ENCODE data around the gene ASPHD2. TPM values are rescaled to one million over a fixed set of nuclear protein-coding genes. Genes with fewer than 3 reads are reported as not detected.
"Not testable (repeated sequence)": the region's sequence is repeated elsewhere in the genome, so short reads cannot be mapped to it uniquely, and the experiment has no call there.

Gene ASPHD2
- total RNA-seq, 4 donors from 2014 or later = 0.20 to 2.2 (median 1.2) TPM

GRCh38 chr22:26433805-26434204, 4.7 kb downstream of the ASPHD2 start:
- 95% methylated on average over 25 of the region's 25 CpGs; no CpG with 5 or more reads in 1 of the 2 donors for WGBS, 2 donors (ENCODE audit: low coverage in 1 of 2)
- Histone ChIP-seq H3K27me3 (no peaks in the 10 kb centered on the region), H3K36me3 (no peaks in the 10 kb centered on the region), H3K4me1 (peaks cover 0 to 29% (median 22%) of the 10 kb centered on the region in 4 donors), H3K27ac (no peak overlapping the region), H3K9me3 (no peaks in the 10 kb centered on the region), H3K4me3 (no peak overlapping the region)
- in situ Hi-C loops (cut with MboI; ENCODE audit: low pct_ligation_motif_present in 1 of 4, low pct_unique_long_range_greater_than_20kb in 1 of 4, low sequenced_read_pairs in 3 of 4) (no loop called here), intact Hi-C loops (cut with DNase I; ENCODE audit: low total_unique reads) (no loop called here)
- TF ChIP-seq EP300 (IDR thresholded peaks at IDR 0.05; ENCODE audit: low read depth) (no peak), POLR2AphosphoS5 (IDR thresholded peaks at IDR 0.05) (no peak), CTCF (IDR thresholded peaks at IDR 0.05) (no peak), POLR2A (IDR thresholded peaks at IDR 0.05) (no peak)
- no peak for DNase-seq

- H3K4me3 ChIP-seq = no peak overlapping the region
- H3K4me1 ChIP-seq = peaks cover 0 to 28% (median 18%) of the 10 kb centered on the region in 4 donors
- H3K27me3 ChIP-seq = no peaks in the 10 kb centered on the region
- peak overlapping the region in 3 of 4 donors; percentile 67 to 71 (median 70) for H3K27ac ChIP-seq
- intact Hi-C loops (cut with DNase I; ENCODE audit: low total_unique reads) = no loop called here
- TF ChIP-seq EP300 (IDR thresholded peaks at IDR 0.05; ENCODE audit: low read depth) = no peak
- no peak for TF ChIP-seq POLR2AphosphoS5 (IDR thresholded peaks at IDR 0.05)
- H3K9me3 ChIP-seq = no peaks in the 10 kb centered on the region
- in situ Hi-C loops (cut with MboI; ENCODE audit: low pct_ligation_motif_present in 1 of 4, low pct_unique_long_range_greater_than_20kb in 1 of 4, low sequenced_read_pairs in 3 of 4) = no loop called here
- DNase-seq = no peak
- WGBS, 2 donors (ENCODE audit: low coverage in 1 of 2) = 73 to 85% methylated on average over 10 to 11 of the region's 11 CpGs
- H3K36me3 ChIP-seq = no peaks in the 10 kb centered on the region
Measured at GRCh38 chr22:26435327-26436093, 6.5 kb downstream of the ASPHD2 start.

DNA sequence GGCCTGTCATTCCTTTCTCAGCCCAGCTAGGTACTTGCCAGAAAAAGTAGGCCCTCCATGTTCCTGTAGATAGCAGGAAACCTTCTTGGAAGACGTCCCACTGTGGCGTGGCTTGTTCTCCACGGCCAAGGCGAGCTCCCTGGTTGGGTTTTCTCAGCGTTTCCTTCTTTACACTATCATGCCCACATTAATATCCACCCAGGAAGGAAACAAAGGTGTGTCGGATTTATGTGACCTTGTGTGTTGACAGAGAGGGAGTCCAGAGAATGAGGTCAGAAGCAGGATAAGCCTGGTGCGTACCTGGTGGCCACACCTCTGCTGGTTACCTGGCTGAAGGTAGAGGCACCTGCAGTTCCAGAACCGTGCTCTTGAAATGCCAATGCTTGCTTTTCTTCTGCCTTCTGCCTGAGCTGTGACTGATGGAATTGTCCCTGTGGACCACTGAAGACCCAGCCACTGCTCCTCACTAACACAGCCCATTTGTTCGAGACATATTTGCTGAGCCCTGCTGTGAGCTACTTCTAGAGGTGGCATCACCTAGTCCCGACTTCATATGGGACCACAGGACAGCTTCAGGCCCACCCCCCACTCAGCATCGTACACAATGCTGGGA, 7.9 kb downstream of the ASPHD2 start:
- TF ChIP-seq EP300 (IDR thresholded peaks at IDR 0.05; ENCODE audit: low read depth) = no peak
- TF ChIP-seq CTCF (IDR thresholded peaks at IDR 0.05) = peak in 3 of 5 experiments; percentile 16 to 66 (median 51)
- peak; percentile 32 to 68 (median 67) for TF ChIP-seq POLR2AphosphoS5 (IDR thresholded peaks at IDR 0.05)
- TF ChIP-seq POLR2A (IDR thresholded peaks at IDR 0.05) = peak; percentile 40
- Histone ChIP-seq H3K27ac (peak overlapping the region; percentile 65 to 71 (median 68)), H3K27me3 (no peaks in the 10 kb centered on the region), H3K4me3 (no peak overlapping the region), H3K9me3 (no peaks in the 10 kb centered on the region), H3K36me3 (no peaks in the 10 kb centered on the region), H3K4me1 (peaks cover 0 to 26% (median 17%) of the 10 kb centered on the region in 4 donors)
- DNase-seq = peak; percentile 72
- intact Hi-C loops (cut with DNase I; ENCODE audit: low total_unique reads) = no loop called here
- in situ Hi-C loops (cut with MboI; ENCODE audit: low pct_ligation_motif_present in 1 of 4, low pct_unique_long_range_greater_than_20kb in 1 of 4, low sequenced_read_pairs in 3 of 4) = no loop called here
- 52% methylated on average over 11 of the region's 11 CpGs; no CpG with 5 or more reads in 1 of the 2 donors for WGBS, 2 donors (ENCODE audit: low coverage in 1 of 2)

GRCh38 chr22:26437694-26438392, 8.8 kb downstream of the ASPHD2 start:
- H3K36me3 ChIP-seq = no peaks in the 10 kb centered on the region
- H3K4me1 ChIP-seq = peaks cover 0 to 26% (median 17%) of the 10 kb centered on the region in 4 donors
- intact Hi-C loops (cut with DNase I; ENCODE audit: low total_unique reads) (no loop called here), in situ Hi-C loops (cut with MboI; ENCODE audit: low pct_ligation_motif_present in 1 of 4, low pct_unique_long_range_greater_than_20kb in 1 of 4, low sequenced_read_pairs in 3 of 4) (no loop called here)
- H3K9me3 ChIP-seq = no peaks in the 10 kb centered on the region
- 93 to 98% methylated on average over 6 to 14 of the region's 14 CpGs for WGBS, 2 donors (ENCODE audit: low coverage in 1 of 2)
- no peaks in the 10 kb centered on the region for H3K27me3 ChIP-seq
- H3K27ac ChIP-seq = peak overlapping the region; percentile 44 to 71 (median 56)
- DNase-seq = no peak
- TF ChIP-seq EP300 (IDR thresholded peaks at IDR 0.05; ENCODE audit: low read depth) (no peak), POLR2AphosphoS5 (IDR thresholded peaks at IDR 0.05) (no peak), POLR2A (IDR thresholded peaks at IDR 0.05) (no peak), CTCF (IDR thresholded peaks at IDR 0.05) (no peak)
- no peak overlapping the region for H3K4me3 ChIP-seq

DNA sequence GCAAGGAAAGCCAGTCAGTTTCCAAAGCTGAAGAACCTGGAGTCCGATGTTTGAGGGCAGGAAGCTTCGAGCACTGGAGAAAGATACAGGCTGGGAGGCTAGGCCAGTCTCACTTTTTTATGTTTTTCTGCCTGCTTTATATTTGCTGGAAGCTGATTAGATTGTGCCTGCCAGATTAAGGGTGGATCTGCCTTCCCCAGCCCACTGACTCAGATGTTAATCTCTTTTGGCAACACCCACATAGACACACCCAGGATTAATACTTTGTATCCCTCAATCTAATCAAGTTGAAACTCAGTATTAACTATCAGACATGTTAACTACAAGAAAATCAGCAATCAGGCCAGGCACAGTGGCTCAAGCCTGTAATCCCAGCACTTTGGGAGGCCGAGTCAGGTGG, 9.7 kb downstream of the ASPHD2 start:
- in situ Hi-C loops (cut with MboI; ENCODE audit: low pct_ligation_motif_present in 1 of 4, low pct_unique_long_range_greater_than_20kb in 1 of 4, low sequenced_read_pairs in 3 of 4); H3K27ac ChIP-seq; DNase-seq; H3K36me3 ChIP-seq; H3K27me3 ChIP-seq; H3K9me3 ChIP-seq; intact Hi-C loops (cut with DNase I; ENCODE audit: low total_unique reads); H3K4me3 ChIP-seq: not testable (repeated sequence)
- peaks cover 0 to 26% (median 17%) of the 10 kb centered on the region in 4 donors for H3K4me1 ChIP-seq
- 82 to 86% methylated on average over 2 to 3 of the region's 3 CpGs for WGBS, 2 donors (ENCODE audit: low coverage in 1 of 2)

Measured in transverse colon (tissue), 4 donors.